H9 (cell line): ENCODE data around the gene OXCT2. TPM values are rescaled to one million over a fixed set of nuclear protein-coding genes. Genes with fewer than 3 reads are reported as not detected.
"Not testable (repeated sequence)": the region's sequence is repeated elsewhere in the genome, so short reads cannot be mapped to it uniquely, and the experiment has no call there.

Experiments used
- DNase-seq: peaks from one replicate; pipeline ENCODE4 v3.0.0-alpha.2; 2017
- H2AFZ ChIP-seq: one replicate; pipeline ENCODE4 v1.6.1; 2013; ENCODE audit warnings: mild to moderate bottlenecking, low read length, control low read depth, moderate library complexity
- H2AK5ac ChIP-seq: 2 replicates; pipeline ENCODE4 v1.6.1; 2013; ENCODE audit warnings: low read length, control low read depth, mixed read lengths; ENCODE audit not compliant: insufficient read length
- H2BK120ac ChIP-seq: one replicate; pipeline ENCODE4 v1.6.1; 2013; ENCODE audit warnings: low read depth, mild to moderate bottlenecking, low read length, control low read depth, inconsistent platforms; ENCODE audit not compliant: poor library complexity, severe bottlenecking
- H2BK12ac ChIP-seq: 2 replicates; pipeline ENCODE4 v1.6.1; 2013; ENCODE audit warnings: low read length, control low read depth, mixed read lengths, low read depth; ENCODE audit not compliant: insufficient read length
- H2BK15ac ChIP-seq: 2 replicates; pipeline ENCODE4 v1.6.1; 2013; ENCODE audit warnings: low read depth, low read length, control low read depth
- H2BK20ac ChIP-seq: one replicate; pipeline ENCODE4 v1.6.1; 2013; ENCODE audit warnings: low read depth, mild to moderate bottlenecking, low read length, control low read depth, inconsistent platforms; ENCODE audit not compliant: poor library complexity, severe bottlenecking
- H2BK5ac ChIP-seq: 2 replicates; pipeline ENCODE4 v1.6.1; 2013; ENCODE audit warnings: low read length, control low read depth, mixed read lengths; ENCODE audit not compliant: insufficient read length
- H3K14ac ChIP-seq: 2 replicates; pipeline ENCODE4 v1.6.1; 2013; ENCODE audit warnings: low read length, control low read depth; ENCODE audit not compliant: insufficient read depth
- H3K18ac ChIP-seq: 2 replicates; pipeline ENCODE4 v1.6.1; 2013; ENCODE audit warnings: low read depth, mild to moderate bottlenecking, mixed read lengths, low read length, control low read depth; ENCODE audit not compliant: insufficient read length
- H3K23ac ChIP-seq: 2 replicates; pipeline ENCODE4 v1.6.1; 2013; ENCODE audit warnings: low read length, control low read depth, mixed read lengths, low read depth; ENCODE audit not compliant: insufficient read length
- H3K23me2 ChIP-seq: 2 replicates; pipeline ENCODE4 v1.6.1; 2013; ENCODE audit warnings: low read depth, mild to moderate bottlenecking, mixed read lengths, low read length, control low read depth; ENCODE audit not compliant: insufficient read length, poor library complexity, severe bottlenecking
- H3K27ac ChIP-seq: 2 replicates; pipeline ENCODE4 v1.5.1; 2013; ENCODE audit warnings: low read length, control low read depth, mixed read lengths, low read depth; ENCODE audit not compliant: insufficient read length
- H3K27me3 ChIP-seq: 2 replicates; pipeline ENCODE4 v1.6.1; 2013; ENCODE audit warnings: low read length, control low read depth, inconsistent platforms; ENCODE audit not compliant: insufficient read depth
- H3K4ac ChIP-seq: 2 replicates; pipeline ENCODE4 v1.6.1; 2013; ENCODE audit warnings: low read depth, mild to moderate bottlenecking, control low read depth, inconsistent platforms, low read length, moderate library complexity
- H3K4me1 ChIP-seq: 2 replicates; pipeline ENCODE4 v1.6.1; 2013; ENCODE audit warnings: low read length, control low read depth, inconsistent platforms; ENCODE audit not compliant: insufficient read depth
- H3K4me2 ChIP-seq: 2 replicates; pipeline ENCODE4 v1.6.1; 2013; ENCODE audit warnings: low read length, control low read depth, mixed read lengths; ENCODE audit not compliant: insufficient read length, insufficient read depth
- H3K56ac ChIP-seq: 2 replicates; pipeline ENCODE4 v1.6.1; 2013; ENCODE audit warnings: low read depth, mild to moderate bottlenecking, mixed read lengths, low read length, control low read depth; ENCODE audit not compliant: insufficient read length
- H3K79me1 ChIP-seq: 2 replicates; pipeline ENCODE4 v1.6.1; 2013; ENCODE audit warnings: low read depth, mild to moderate bottlenecking, moderate library complexity, low read length, control low read depth, inconsistent platforms; ENCODE audit not compliant: insufficient read depth, poor library complexity, severe bottlenecking
- H3K79me2 ChIP-seq: 2 replicates; pipeline ENCODE4 v1.6.1; 2013; ENCODE audit warnings: low read length, control low read depth, inconsistent platforms; ENCODE audit not compliant: insufficient read depth
- H3K9ac ChIP-seq: 2 replicates; pipeline ENCODE4 v1.6.1; 2013; ENCODE audit warnings: low read length, control low read depth, mixed read lengths; ENCODE audit not compliant: insufficient read length; ENCODE audit errors: extremely low read depth
- H3K9me3 ChIP-seq: one replicate; pipeline ENCODE4 v1.6.1; 2013; ENCODE audit warnings: low read depth, low read length, inconsistent platforms; ENCODE audit not compliant: control insufficient read depth
- H3T11ph ChIP-seq: one replicate; pipeline ENCODE4 v1.6.1; 2013; ENCODE audit warnings: mild to moderate bottlenecking, low read length, control low read depth, inconsistent platforms
- H4K20me1 ChIP-seq: one replicate; pipeline ENCODE4 v1.6.1; 2013; ENCODE audit not compliant: control insufficient read depth, insufficient read length, insufficient read depth
- H4K5ac ChIP-seq: 2 replicates; pipeline ENCODE4 v1.6.1; 2013; ENCODE audit warnings: low read depth, mild to moderate bottlenecking, mixed read lengths, low read length, control low read depth; ENCODE audit not compliant: insufficient read length
- H4K8ac ChIP-seq: replicated peaks from 2 replicates; pipeline ENCODE4 v1.6.1; 2013; ENCODE audit warnings: low read length, control low read depth, mixed read lengths, low read depth; ENCODE audit not compliant: insufficient read length
- H4K91ac ChIP-seq: 2 replicates; pipeline ENCODE4 v1.6.1; 2013; ENCODE audit warnings: low read depth, mild to moderate bottlenecking, moderate library complexity, mixed read lengths, low read length, control low read depth; ENCODE audit not compliant: insufficient read length
- H3K27ac Mint-ChIP-seq, 3 experiments: 2 replicates in 2 of 3; 3 replicates in 1 of 3; pipeline ENCODE4 v1.8.0; 2020 to 2021; ENCODE audit warnings: mixed read lengths in 3 of 3, mild to moderate bottlenecking in 1 of 3, moderate library complexity in 1 of 3
- H3K27me3 Mint-ChIP-seq: 2 replicates; pipeline ENCODE4 v1.8.0; 2021; ENCODE audit warnings: low read depth, mild to moderate bottlenecking, moderate library complexity, mixed read lengths
- H3K36me3 Mint-ChIP-seq, 3 experiments: 2 replicates in 2 of 3; 3 replicates in 1 of 3; pipeline ENCODE4 v1.8.0; 2020 to 2021; ENCODE audit warnings: low read depth in 3 of 3, mixed read lengths in 3 of 3; ENCODE audit not compliant: insufficient read depth in 1 of 3
- H3K4me1 Mint-ChIP-seq, 2 experiments: 2 replicates each; pipeline ENCODE4 v1.8.0; 2020; ENCODE audit warnings: mixed read lengths in 2 of 2
- H3K4me3 Mint-ChIP-seq, 2 experiments: 2 replicates in 1 of 2; 3 replicates in 1 of 2; pipeline ENCODE4 v1.8.0; 2020 to 2021; ENCODE audit warnings: mild to moderate bottlenecking in 2 of 2, mixed read lengths in 2 of 2, moderate library complexity in 1 of 2
- H3K9me3 Mint-ChIP-seq, 2 experiments: 2 replicates in 1 of 2; 3 replicates in 1 of 2; pipeline ENCODE4 v1.8.0; 2020; ENCODE audit warnings: mild to moderate bottlenecking in 2 of 2, mixed read lengths in 2 of 2, moderate library complexity in 1 of 2
- WGBS: extraction: QIAGEN DNeasy Blood & Tissue Kit; methylation state at CpG from one replicate; pipeline ENCODE4 v1.1.7; 2013; ENCODE audit warnings: missing lambda C conversion rate, low lambda C conversion rate, mixed read lengths; ENCODE audit not compliant: insufficient read length; ENCODE audit errors: extremely low coverage; 5-methylcytosine and 5-hydroxymethylcytosine counted together
- long read RNA-seq: library from polyadenylated mRNA; unstranded; transcript quantifications from one replicate; pipeline ENCODE4 v2.0.0, GENCODE V29; 2020
- total RNA-seq: library from RNA; stranded (reverse); gene quantifications from 2 replicates; pipeline ENCODE4 v1.2.1, GENCODE V29; 2021

Gene OXCT2
- 3.7 and 4.3 TPM in 2 replicates for total RNA-seq
- long read RNA-seq, transcript OXCT2-201 (1 exons, 1,826 nt), result major isoform, 44 of 44 reads
- long read RNA-seq, partial matches to known transcripts, result 0 of 44 reads
- long read RNA-seq, other reads (novel, unspliced or antisense), result 0 of 44 reads

DNA sequence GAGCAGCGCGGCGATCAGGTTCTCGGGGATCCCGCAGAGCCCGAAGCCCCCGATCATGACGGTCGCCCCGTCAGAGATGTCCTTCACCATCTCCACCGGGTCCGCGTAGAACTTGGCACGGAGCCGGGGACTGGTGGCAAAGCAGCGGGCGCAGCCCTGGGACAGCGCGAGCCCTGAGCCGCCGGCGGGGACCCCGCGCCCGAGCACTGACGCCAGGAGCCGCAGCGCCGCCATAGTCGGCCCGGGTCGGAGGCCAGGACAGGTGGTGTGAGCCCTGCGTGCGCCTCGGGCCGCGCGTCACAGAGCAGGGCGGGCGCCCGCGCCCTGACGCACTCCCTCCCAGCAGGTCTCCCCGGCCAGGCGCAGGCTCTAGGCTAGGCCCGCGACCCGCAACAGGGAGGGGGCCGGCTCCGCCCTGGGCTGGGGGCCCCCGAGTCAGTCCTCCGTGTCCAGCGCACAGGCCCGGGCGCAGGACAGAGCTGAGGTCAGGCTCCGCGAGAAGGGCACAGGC lies at the start of gene OXCT2:
TSS of gene OXCT2 (minus strand) at position 327 of the 511 bp plus-strand sequence. CDS start at position 234, 93 bp downstream.
- not testable (repeated sequence) for H3K79me2 ChIP-seq, H4K20me1 ChIP-seq, H4K8ac ChIP-seq, H4K5ac ChIP-seq, H4K91ac ChIP-seq, H3K79me1 ChIP-seq, H2BK5ac ChIP-seq, H2BK20ac ChIP-seq, H3K4me1 ChIP-seq, H3K56ac ChIP-seq, H3T11ph ChIP-seq, H3K4me1 Mint-ChIP-seq, H2BK120ac ChIP-seq, DNase-seq, H3K14ac ChIP-seq, H3K27ac Mint-ChIP-seq, H3K27ac ChIP-seq, H3K27me3 ChIP-seq, H2AFZ ChIP-seq, H3K23ac ChIP-seq, H3K4ac ChIP-seq, H3K9me3 ChIP-seq, H3K9me3 Mint-ChIP-seq, H2BK15ac ChIP-seq, H3K23me2 ChIP-seq, H3K36me3 Mint-ChIP-seq, H2BK12ac ChIP-seq, H3K18ac ChIP-seq, H2AK5ac ChIP-seq, H3K9ac ChIP-seq
- peaks cover 18% of the 10 kb centered on the region for H3K27me3 Mint-ChIP-seq
- H3K4me3 Mint-ChIP-seq, result peak within 1 kb of the TSS; percentile 69 to 79
- peak within 1 kb of the TSS; percentile 74 for H3K4me2 ChIP-seq
- no CpG with 5 or more reads among the region's 57 CpGs for WGBS
